NCI-H460 (cell line): Measurements from ENCODE around the gene ST6GALNAC3. TPM values are rescaled to one million over a fixed set of nuclear protein-coding genes. Genes with fewer than 3 reads are reported as not detected.
"Not testable (repeated sequence)": the region's sequence is repeated elsewhere in the genome, so short reads cannot be mapped to it uniquely, and the experiment has no call there.

Experiments used
- DNase-seq: peaks from one replicate; pipeline ENCODE4 v3.0.0-alpha.2; 2016; ENCODE audit warnings: low read depth; ENCODE audit errors: extremely low read depth
- total RNA-seq: library from RNA; depleted of rRNA; stranded (reverse); fragments of >200 nt; shearing (Covaris generic); gene quantifications from 2 replicates; pipeline ENCODE4 v1.2.3, GENCODE V29; 2014

Gene ST6GALNAC3
- total RNA-seq, 1 experiment from 2014 or later, result 0.67 TPM

- no peak for DNase-seq
Observed at GRCh38 chr1:76105372-76105771, 30.8 kb downstream of the ST6GALNAC3 start.

DNA sequence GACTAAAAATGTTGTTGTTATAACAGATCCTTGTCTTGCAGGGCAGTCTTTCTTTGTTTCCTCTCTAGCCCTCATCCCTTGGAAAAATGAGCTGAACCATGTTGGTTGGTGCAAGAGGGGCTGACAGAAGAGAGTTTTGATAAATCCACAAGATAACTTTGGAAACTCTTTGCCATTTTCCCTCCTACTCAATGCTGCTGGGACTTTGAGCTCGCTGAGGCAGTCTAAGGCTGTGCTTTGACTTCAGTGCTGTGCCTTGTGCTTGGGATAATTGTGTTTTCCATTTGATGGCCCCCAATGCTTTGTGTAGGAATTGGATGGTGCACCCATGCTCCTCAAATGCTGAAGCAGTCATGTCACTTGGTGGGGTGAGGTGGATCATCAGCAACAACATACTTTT, 31.7 kb downstream of the ST6GALNAC3 start:
- DNase-seq, result no peak

DNA sequence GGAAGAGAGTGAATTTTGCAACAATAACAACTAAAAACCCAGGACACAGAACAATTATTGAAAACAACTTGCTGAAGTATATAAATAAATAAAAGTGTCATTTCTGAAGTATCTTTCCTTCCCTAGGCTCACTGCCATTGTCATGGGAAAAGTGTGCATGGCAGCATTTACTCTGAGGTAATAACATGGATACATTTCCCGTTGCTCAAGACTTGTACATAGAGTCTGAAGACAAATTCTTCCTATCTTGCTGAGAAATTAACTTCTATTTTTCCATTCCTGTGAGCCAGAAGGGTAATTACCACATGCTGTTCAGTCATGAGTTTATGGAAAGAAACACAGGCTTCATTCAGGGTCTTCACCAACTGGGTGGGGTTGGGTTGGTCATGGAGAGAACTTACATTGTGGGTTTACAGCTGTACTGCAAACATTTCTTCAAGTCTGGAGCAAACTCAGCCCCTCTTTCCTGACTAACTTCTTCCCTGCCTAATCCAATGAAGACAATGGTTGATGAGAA, 32.2 kb downstream of the ST6GALNAC3 start:
- DNase-seq, result no peak

GRCh38 chr1:76109404-76109803, 34.9 kb downstream of the ST6GALNAC3 start:
- DNase-seq, result no peak

GRCh38 chr1:76109901-76110560, 35.5 kb downstream of the ST6GALNAC3 start:
- DNase-seq, result no peak

- no peak for DNase-seq
Observed at GRCh38 chr1:76110666-76111065, 36.1 kb downstream of the ST6GALNAC3 start.

- not testable (repeated sequence) for DNase-seq
Observed at GRCh38 chr1:76112321-76112720, 37.8 kb downstream of the ST6GALNAC3 start.

GRCh38 chr1:76113446-76113845, 38.9 kb downstream of the ST6GALNAC3 start:
- no peak for DNase-seq

GRCh38 chr1:76115171-76115570, 40.6 kb downstream of the ST6GALNAC3 start:
- no peak for DNase-seq

DNA sequence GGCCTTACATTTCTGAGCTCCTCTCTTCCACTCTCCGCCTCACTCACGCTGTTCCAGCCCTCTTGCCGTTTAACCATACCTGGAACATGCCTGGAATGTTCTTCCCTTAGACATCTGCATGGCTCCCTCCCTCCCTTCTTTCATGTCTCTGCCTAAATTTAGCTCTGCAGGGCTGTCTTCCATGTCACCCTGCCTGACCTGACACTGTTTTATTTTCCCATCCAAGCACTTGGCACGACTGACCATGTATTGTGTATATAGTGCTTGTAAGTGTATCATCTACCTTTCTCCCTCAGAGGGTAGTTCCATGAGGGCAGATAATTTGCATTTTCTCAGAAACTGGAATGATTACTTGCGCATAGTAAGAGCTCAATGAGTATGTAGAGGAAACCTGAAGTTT, 47.3 kb downstream of the ST6GALNAC3 start:
- no peak for DNase-seq

DNA sequence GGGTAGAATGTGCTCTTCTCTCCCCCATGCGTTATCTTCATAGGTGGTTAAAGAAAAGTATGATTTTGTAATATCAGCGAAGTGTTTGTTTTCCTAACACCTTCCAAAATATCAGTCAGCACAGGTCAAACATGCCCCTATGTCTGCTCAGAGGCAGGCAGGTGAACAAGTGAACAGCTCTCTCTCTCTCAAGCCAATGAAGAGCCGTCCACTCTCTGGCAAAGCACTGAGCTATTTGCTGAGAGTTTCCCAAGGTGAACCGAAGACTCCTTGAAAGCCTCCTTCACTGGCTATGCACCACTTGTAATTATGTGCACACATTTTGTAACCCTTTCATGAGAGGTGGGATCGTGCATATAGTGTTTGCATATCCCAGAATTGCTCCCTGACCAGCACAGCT, 47.7 kb downstream of the ST6GALNAC3 start:
- no peak for DNase-seq

GRCh38 chr1:76123411-76124064, 49.0 kb downstream of the ST6GALNAC3 start:
- not testable (repeated sequence) for DNase-seq

DNA sequence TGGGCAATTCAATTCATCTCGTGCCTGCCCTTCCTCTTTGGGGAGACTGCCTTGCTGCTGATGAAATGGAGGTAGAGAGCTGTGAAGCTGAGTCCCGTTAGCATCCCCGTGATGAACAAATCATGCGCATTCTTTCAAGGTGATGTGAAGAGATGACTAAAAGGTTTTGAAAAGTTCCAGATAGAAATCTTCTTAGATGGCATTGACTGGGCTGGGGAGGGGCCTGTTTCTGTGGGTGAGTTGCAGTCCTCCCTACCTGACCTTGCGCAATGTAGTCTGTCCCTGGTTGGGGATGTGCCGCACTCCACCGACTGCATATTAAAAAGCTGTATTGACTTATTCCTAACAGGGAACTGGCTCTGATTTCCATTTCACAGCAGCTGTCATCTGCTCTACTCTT, 49.6 kb downstream of the ST6GALNAC3 start:
- DNase-seq, result no peak

DNA sequence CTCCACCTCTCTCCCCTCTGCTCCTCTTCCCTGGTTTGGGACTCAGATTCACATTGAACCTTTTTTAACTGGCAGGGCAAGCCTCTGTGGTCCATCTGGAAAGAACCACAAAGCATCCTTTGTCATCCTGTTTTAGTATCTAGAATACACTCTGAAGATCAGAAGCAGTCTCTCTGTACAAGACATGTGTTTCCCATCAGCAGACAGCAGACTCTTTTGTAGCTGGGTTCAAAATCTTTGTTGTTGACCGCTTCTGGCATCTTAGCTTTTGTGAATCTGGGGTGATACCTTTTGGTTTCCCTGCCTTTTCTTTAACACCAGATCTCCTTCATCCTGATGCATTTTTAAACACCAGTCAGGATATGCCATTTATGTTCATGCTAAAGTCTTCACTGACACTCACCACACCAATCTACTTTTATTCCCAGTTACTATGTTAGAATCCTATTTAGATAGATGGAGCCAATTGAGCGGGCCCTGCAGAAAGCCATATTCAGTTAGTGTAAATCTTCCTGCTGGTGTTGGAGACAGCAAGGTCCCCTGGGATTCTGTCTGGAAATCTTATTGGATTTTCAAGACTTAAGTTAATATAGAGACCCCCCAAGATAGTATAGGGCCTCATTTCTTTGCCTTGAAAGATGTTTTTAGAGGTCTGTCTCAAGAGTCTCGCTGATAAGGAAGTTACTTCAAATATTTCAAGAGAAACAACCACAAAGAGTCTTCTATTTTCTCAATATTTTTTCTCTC, 51.1 kb downstream of the ST6GALNAC3 start:
- DNase-seq, result no peak

- DNase-seq, result no peak
Observed at GRCh38 chr1:76128096-76128495, 53.5 kb downstream of the ST6GALNAC3 start.

GRCh38 chr1:76129731-76130130, 55.2 kb downstream of the ST6GALNAC3 start:
- DNase-seq, result no peak

- DNase-seq, result no peak
Observed at GRCh38 chr1:76130992-76131391, 56.4 kb downstream of the ST6GALNAC3 start.

GRCh38 chr1:76133977-76134376, 59.4 kb downstream of the ST6GALNAC3 start:
- DNase-seq, result no peak

GRCh38 chr1:76135835-76136234, 61.3 kb downstream of the ST6GALNAC3 start:
- DNase-seq, result no peak

- DNase-seq, result no peak
Observed at GRCh38 chr1:76136894-76137293, 62.3 kb downstream of the ST6GALNAC3 start.

DNA sequence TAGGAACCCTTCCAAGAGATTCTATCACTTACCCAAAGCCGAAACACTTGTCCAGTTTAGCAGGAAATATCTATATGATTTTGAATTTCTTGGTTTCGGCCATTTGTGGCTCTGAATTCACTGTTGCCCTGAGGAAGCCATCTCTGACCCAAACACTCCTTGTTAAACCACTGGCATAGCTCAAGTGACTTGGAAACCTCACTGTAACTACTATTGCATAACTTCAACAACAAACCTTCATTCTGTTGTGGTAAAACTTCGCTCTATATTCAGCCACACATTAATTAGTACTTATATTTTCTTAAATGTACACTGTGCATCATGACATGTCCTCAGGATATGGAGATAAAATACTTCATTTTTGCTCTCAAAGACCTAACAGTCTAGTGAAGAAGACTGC, 63.2 kb downstream of the ST6GALNAC3 start:
- no peak for DNase-seq

DNA sequence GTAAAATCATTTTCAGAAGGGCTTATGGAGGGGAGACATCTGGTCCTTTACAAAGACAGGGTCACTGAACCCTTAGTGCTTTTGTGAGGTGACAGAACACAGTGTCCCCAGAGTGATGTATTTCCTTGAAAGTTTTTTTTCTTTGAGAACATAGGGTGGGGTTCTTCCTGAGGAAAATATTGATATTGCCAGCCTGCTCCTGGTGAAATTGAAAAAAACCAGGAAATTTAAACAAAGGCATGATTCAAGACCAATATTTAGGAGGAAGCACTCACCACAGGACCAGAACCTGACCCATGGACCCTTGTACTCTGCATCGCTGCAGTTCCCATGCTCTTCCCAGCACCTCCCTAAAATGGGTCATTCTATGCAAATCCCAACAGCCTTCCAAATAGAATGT, 63.7 kb downstream of the ST6GALNAC3 start:
- DNase-seq, result no peak
